HepG2 (cell line): ENCODE data around the gene SLC29A2. TPM values are rescaled to one million over a fixed set of nuclear protein-coding genes. Genes with fewer than 3 reads are reported as not detected.

Experiments used
- CBX1 ChIP-seq: IDR thresholded peaks from one replicate; pipeline ENCODE4 v1.6.1; 2016; ENCODE audit warnings: antibody characterized with exemption, low read depth
- CERS6 ChIP-seq: sonication (generic); formaldehyde crosslinking; IDR thresholded peaks from 2 replicates; pipeline ENCODE4 v1.5.0; 2020; ENCODE audit warnings: missing genetic modification reagents
- CSRNP1 ChIP-seq: sonication (generic); formaldehyde crosslinking; IDR thresholded peaks from 2 replicates; pipeline ENCODE4 v1.8.1; 2023; ENCODE audit warnings: mild to moderate bottlenecking, missing genetic modification reagents
- NKX3-1 ChIP-seq: sonication (generic); formaldehyde crosslinking; IDR thresholded peaks from 2 replicates; pipeline ENCODE4 v1.5.0; 2020; ENCODE audit warnings: missing genetic modification reagents
- NR2F1 ChIP-seq, 2 experiments: fragments of 450-650 bp in 1 of 2; formaldehyde crosslinking in 1 of 2; IDR thresholded peaks; 2 replicates each; pipeline versions ENCODE4 v1.5.0 to v1.6.1; 2016 to 2020; ENCODE audit warnings: mild to moderate bottlenecking in 1 of 2, missing compliant biosample characterization in 1 of 2, missing genetic modification reagents in 1 of 2, moderate library complexity in 1 of 2
- PITX1 ChIP-seq: sonication (generic); formaldehyde crosslinking; IDR thresholded peaks from 2 replicates; pipeline ENCODE4 v1.5.1; 2020; ENCODE audit warnings: mild to moderate bottlenecking, missing genetic modification reagents
- PRDM15 ChIP-seq: sonication (generic); formaldehyde crosslinking; IDR thresholded peaks from 2 replicates; pipeline ENCODE4 v1.4.0; 2020; ENCODE audit warnings: missing genetic modification reagents
- RAD21 ChIP-seq: fragments of 450-650 bp; formaldehyde crosslinking; IDR thresholded peaks from 2 replicates; pipeline ENCODE4 v1.5.0; 2020; ENCODE audit warnings: mild to moderate bottlenecking
- RFXANK ChIP-seq: IDR thresholded peaks from 2 replicates; pipeline ENCODE4 v1.6.1; 2016
- SAFB2 ChIP-seq: sonication (generic); formaldehyde crosslinking; IDR thresholded peaks from 2 replicates; pipeline ENCODE4 v1.5.1; 2020; ENCODE audit warnings: missing genetic modification reagents, low read depth, mild to moderate bottlenecking, borderline replicate concordance
- SYNCRIP ChIP-seq: fragments of 200-400 bp; formaldehyde crosslinking; IDR thresholded peaks from 2 replicates; pipeline ENCODE4 v1.6.1; 2018; ENCODE audit warnings: mild to moderate bottlenecking, low read depth, low read length; ENCODE audit not compliant: insufficient read depth
- TMF1 ChIP-seq: sonication (generic); formaldehyde crosslinking; IDR thresholded peaks from 2 replicates; pipeline ENCODE4 v1.8.1; 2022; ENCODE audit warnings: low read depth, missing genetic modification reagents
- XRCC5 ChIP-seq: fragments of 200-400 bp; formaldehyde crosslinking; optimal IDR thresholded peaks from 2 replicates; pipeline ENCODE3; 2017; ENCODE audit warnings: mild to moderate bottlenecking, low read length
- ZFX ChIP-seq: sonication (generic); formaldehyde crosslinking; IDR thresholded peaks from 2 replicates; pipeline ENCODE4 v1.4.0; 2020; ENCODE audit warnings: mild to moderate bottlenecking, low read depth, missing genetic modification reagents, moderate library complexity
- ZNF260 ChIP-seq: sonication (generic); formaldehyde crosslinking; IDR thresholded peaks from 2 replicates; pipeline ENCODE4 v1.4.0; 2020; ENCODE audit warnings: missing genetic modification reagents, low read depth, mild to moderate bottlenecking, borderline replicate concordance
- ZNF292 ChIP-seq: sonication (generic); formaldehyde crosslinking; IDR thresholded peaks from 2 replicates; pipeline ENCODE4 v1.8.1; 2022; ENCODE audit warnings: mild to moderate bottlenecking, low read depth, missing genetic modification reagents, borderline replicate concordance
- ZNF296 ChIP-seq: sonication (generic); formaldehyde crosslinking; conservative IDR thresholded peaks from 2 replicates; pipeline ENCODE4 v1.5.0; 2020; ENCODE audit warnings: mild to moderate bottlenecking, missing genetic modification reagents
- ZNF326 ChIP-seq: sonication (generic); formaldehyde crosslinking; IDR thresholded peaks from 2 replicates; pipeline ENCODE4 v1.4.0; 2020; ENCODE audit warnings: missing genetic modification reagents, borderline replicate concordance
- ZNF550 ChIP-seq: sonication (generic); formaldehyde crosslinking; IDR thresholded peaks from 2 replicates; pipeline ENCODE4 v1.4.0; 2020; ENCODE audit warnings: mild to moderate bottlenecking, missing genetic modification reagents, borderline replicate concordance
- ZNF564 ChIP-seq: sonication (generic); formaldehyde crosslinking; IDR thresholded peaks from 2 replicates; pipeline ENCODE4 v1.8.1; 2023; ENCODE audit warnings: mild to moderate bottlenecking, missing genetic modification reagents
- ZNF781 ChIP-seq: sonication (generic); formaldehyde crosslinking; IDR thresholded peaks from 2 replicates; pipeline ENCODE4 v1.5.1; 2020; ENCODE audit warnings: borderline replicate concordance, mild to moderate bottlenecking, missing genetic modification reagents; ENCODE audit errors: not compliant biosample characterization
- ZNF83 ChIP-seq: sonication (generic); formaldehyde crosslinking; IDR thresholded peaks from 2 replicates; pipeline ENCODE4 v1.4.0; 2020; ENCODE audit warnings: missing genetic modification reagents, mild to moderate bottlenecking, borderline replicate concordance
- polyA plus RNA-seq, 8 experiments: library from polyadenylated mRNA; depleted of rRNA in 3 of 8; stranded (reverse) in 7 of 8; unstranded in 1 of 8; fragments of >200 nt; fragmentation: Illumina TruSeq in 4 of 8; extraction: Trizol in 4 of 8; gene quantifications; 2 replicates each; pipeline versions ENCODE4 v1.2.1 to v1.2.3, GENCODE V29; 2011 to 2016; ENCODE audit warnings: low read depth in 4 of 8, missing spikeins in 1 of 8, mixed read lengths in 1 of 8; ENCODE audit not compliant: insufficient read depth in 1 of 8
- total RNA-seq, 5 experiments: library from RNA; depleted of rRNA; stranded (reverse); fragments of >200 nt; fragmentation: Illumina TruSeq; extraction: Trizol; gene quantifications; 2 replicates each; pipeline ENCODE4 v1.2.3, GENCODE V29; 2016; ENCODE audit warnings: low read depth in 1 of 5

SLC29A2 gene
- total and polyA plus RNA-seq, 2 of the 13 experiments (the other 11 are each of a cell fraction or from before 2014, with no cell fraction given), result 0.63 to 0.66 TPM

GRCh38 chr11:66365711-66366619 lies 5.6 kb downstream of the SLC29A2 start (continued):
- TF ChIP-seq CSRNP1 (CRISPR knock-in tag), result no peak
- no peak for TF ChIP-seq SYNCRIP
- TF ChIP-seq SAFB2 (CRISPR knock-in tag), result peak; percentile 51; the same call in 1 of the 2 replicates
- TF ChIP-seq NR2F1 (CRISPR knock-in tag; IDR thresholded peaks at IDR 0.05), result no peak
- TF ChIP-seq CBX1, result no peak
- 0 out of 2 replicates have a peak, but pooled peaks have one; percentile 19 for TF ChIP-seq ZFX (CRISPR knock-in tag)
- TF ChIP-seq ZNF83 (CRISPR knock-in tag), result no peak
- no peak for TF ChIP-seq XRCC5
- TF ChIP-seq NKX3-1, result no peak
- TF ChIP-seq RAD21 (CRISPR knock-in tag), result no peak
- 0 out of 2 replicates have a peak, but pooled peaks have one; percentile 34 for TF ChIP-seq ZNF564
- TF ChIP-seq RFXANK, result no peak
- no peak for TF ChIP-seq ZNF260 (CRISPR knock-in tag)
- TF ChIP-seq PITX1 (CRISPR knock-in tag), result no peak
- TF ChIP-seq CERS6 (CRISPR knock-in tag), result no peak
- no peak for TF ChIP-seq TMF1 (CRISPR knock-in tag)
- 0 out of 2 replicates have a peak, but pooled peaks have one; percentile 25 for TF ChIP-seq ZNF296
- no peak for TF ChIP-seq ZNF292 (CRISPR knock-in tag)
- peak; percentile 63; the same call in 1 of the 2 replicates for TF ChIP-seq ZNF326 (CRISPR knock-in tag)
- TF ChIP-seq ZNF550, result no peak
- no peak for TF ChIP-seq PRDM15 (CRISPR knock-in tag)
- TF ChIP-seq ZNF781, result no peak
